Measurements from ENCODE around the gene DUSP22.

GRCh38 chr6:333379-334002, 41.2 kb downstream of the DUSP22 start:
- TF ChIP-seq POLR2AphosphoS5 (IDR thresholded peaks at IDR 0.05; ENCODE audit: low read depth, low read length) (no peak), CTCF (IDR thresholded peaks at IDR 0.05) (no peak), REST (IDR thresholded peaks at IDR 0.05; ENCODE audit: insufficient read depth in 1 of 2, low read depth in 2 of 2, low read length in 1 of 2) (no peak), SIN3A (IDR thresholded peaks at IDR 0.05; ENCODE audit: borderline replicate concordance, insufficient read depth, low read depth, low read length) (no peak), TCF7L2 (IDR thresholded peaks at IDR 0.05; ENCODE audit: low read depth, low read length) (no peak)
